LNCaP clone FGC (cell line): ENCODE results near the gene ATF5.

Experiments used
- DNase-seq: peaks from one replicate; pipeline ENCODE4 v3.0.0-alpha.2; 2011; ENCODE audit warnings: low read depth
- H3K4me3 ChIP-seq: 2 replicates; pipeline ENCODE4 v1.5.1; 2011; ENCODE audit warnings: mild to moderate bottlenecking, low read depth, low read length, control low read depth
- CTCF ChIP-seq: IDR thresholded peaks from 2 replicates; pipeline ENCODE4 v1.5.1; 2012; ENCODE audit warnings: mild to moderate bottlenecking; ENCODE audit not compliant: control insufficient read depth, insufficient read depth; ENCODE audit errors: extremely low read depth

ATF5 gene

GRCh38 chr19:49931293-49932040 lies 2.5 kb downstream of the ATF5 start:
- no peak for DNase-seq
- no peak for TF ChIP-seq CTCF
- no peak overlapping the region for H3K4me3 ChIP-seq

- TF ChIP-seq CTCF = no peak
- no peak for DNase-seq
- no peak overlapping the region for H3K4me3 ChIP-seq
Measured at GRCh38 chr19:49932041-49932451, 3.0 kb downstream of the ATF5 start.

GRCh38 chr19:49932731-49933131 lies 3.7 kb downstream of the ATF5 start:
- no peak overlapping the region for H3K4me3 ChIP-seq
- DNase-seq = no peak
- no peak for TF ChIP-seq CTCF

GRCh38 chr19:49933643-49934042 lies 4.6 kb downstream of the ATF5 start:
- no peak overlapping the region for H3K4me3 ChIP-seq
- TF ChIP-seq CTCF = no peak
- DNase-seq = no peak

- no peak overlapping the region for H3K4me3 ChIP-seq
- DNase-seq = no peak
- no peak for TF ChIP-seq CTCF
Measured at GRCh38 chr19:49936549-49936948, 7.5 kb downstream of the ATF5 start.

- no peak for DNase-seq
- TF ChIP-seq CTCF = peak; percentile 91
- peak overlapping the region; percentile 36 for H3K4me3 ChIP-seq
Measured at GRCh38 chr19:49937750-49938381, 8.9 kb downstream of the ATF5 start.
